Measurements from ENCODE around the gene ADGRL3. TPM values are rescaled to one million over a fixed set of nuclear protein-coding genes. Genes with fewer than 3 reads are reported as not detected.
"Not testable (repeated sequence)": the region's sequence is repeated elsewhere in the genome, so short reads cannot be mapped to it uniquely, and the experiment has no call there.

Gene ADGRL3
- total and polyA plus RNA-seq, 2 donors, result 0.82 to 2.0 TPM

- DNase-seq (ENCODE audit: low read depth in 6 of 9, low spot score in 9 of 9), result no peak
- H3K27ac ChIP-seq (ENCODE audit: low read depth in 1 of 2, low read length in 1 of 2), result no peak overlapping the region
- H3K4me3 ChIP-seq (ENCODE audit: low read length in 2 of 2), result no peak overlapping the region
- H3K36me3 ChIP-seq (ENCODE audit: control insufficient read depth in 2 of 2, insufficient read depth in 2 of 2, low read length in 1 of 2), result no peaks in the 10 kb centered on the region
- H3K9me3 ChIP-seq (ENCODE audit: control insufficient read depth in 2 of 2, insufficient read depth in 1 of 2, low read length in 1 of 2), result peaks cover 0 to 9% of the 10 kb centered on the region in 2 donors
- WGBS, result 82% methylated on average over 3 of the region's 3 CpGs
- H3K4me1 ChIP-seq (ENCODE audit: control insufficient read depth in 2 of 2, insufficient read depth in 2 of 2, low read length in 2 of 2), result no peaks in the 10 kb centered on the region
- H3K27me3 ChIP-seq (ENCODE audit: control insufficient read depth in 2 of 2, insufficient read depth in 1 of 2, low read length in 1 of 2), result no peaks in the 10 kb centered on the region
Observed at GRCh38 chr4:61820136-61820535, 620.0 kb downstream of the ADGRL3 start.

DNA sequence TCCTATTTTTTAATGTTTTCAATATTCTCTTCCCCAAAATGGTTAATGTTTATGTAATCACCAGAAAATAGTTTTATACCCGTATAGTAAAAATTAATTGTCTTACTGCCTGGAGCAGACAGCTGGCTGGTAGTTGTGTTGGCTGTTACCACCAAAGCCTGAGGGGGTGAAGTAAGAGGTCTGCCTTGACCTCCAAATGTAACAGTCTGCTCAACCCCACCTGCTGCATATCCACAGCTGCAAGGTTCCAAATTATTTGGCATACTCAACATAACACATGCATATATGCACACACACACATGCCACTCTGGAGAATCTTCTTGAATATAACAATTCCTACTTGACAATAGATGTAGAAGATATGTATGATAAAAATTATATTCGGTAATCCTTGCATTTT is 624.3 kb downstream of the ADGRL3 start:
- Histone ChIP-seq H3K27me3 (ENCODE audit: control insufficient read depth in 2 of 2, insufficient read depth in 1 of 2, low read length in 1 of 2) (no peaks in the 10 kb centered on the region), H3K27ac (ENCODE audit: low read depth in 1 of 2, low read length in 1 of 2) (no peak overlapping the region), H3K4me1 (ENCODE audit: control insufficient read depth in 2 of 2, insufficient read depth in 2 of 2, low read length in 2 of 2) (no peaks in the 10 kb centered on the region), H3K36me3 (ENCODE audit: control insufficient read depth in 2 of 2, insufficient read depth in 2 of 2, low read length in 1 of 2) (no peaks in the 10 kb centered on the region), H3K9me3 (ENCODE audit: control insufficient read depth in 2 of 2, insufficient read depth in 1 of 2, low read length in 1 of 2) (no peaks in the 10 kb centered on the region), H3K4me3 (ENCODE audit: low read length in 2 of 2) (no peak overlapping the region)
- 89% methylated on average over 2 of the region's 2 CpGs for WGBS
- no peak for DNase-seq (ENCODE audit: low read depth in 6 of 9, low spot score in 9 of 9)

- H3K9me3 ChIP-seq (ENCODE audit: control insufficient read depth in 2 of 2, insufficient read depth in 1 of 2, low read length in 1 of 2), result no peaks in the 10 kb centered on the region
Observed at GRCh38 chr4:61827907-61828391, 627.8 kb downstream of the ADGRL3 start.

DNA sequence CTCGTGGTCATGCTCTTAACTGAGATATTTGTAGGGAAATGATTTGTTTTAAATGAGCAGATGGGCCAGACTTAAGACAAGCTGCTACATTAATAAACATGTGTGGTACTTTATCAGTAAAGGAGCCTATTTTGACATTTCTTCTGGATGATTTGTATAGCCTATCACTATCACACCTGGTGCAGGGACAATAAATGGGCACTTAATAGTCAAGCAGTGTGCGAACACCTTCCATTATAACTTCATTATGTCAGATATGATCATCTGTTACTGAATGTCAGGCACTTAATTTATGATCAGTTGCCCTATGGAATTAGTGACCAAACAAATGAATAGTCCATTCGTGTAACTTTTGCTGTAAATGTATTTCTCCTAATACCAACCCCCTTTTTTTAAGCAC is 628.8 kb downstream of the ADGRL3 start:
- H3K27ac ChIP-seq (ENCODE audit: low read depth in 1 of 2, low read length in 1 of 2), result no peak overlapping the region
- WGBS, result 91% methylated on average over 3 of the region's 3 CpGs

More at GRCh38 chr4:61827907-61828391, 627.8 kb downstream of the ADGRL3 start:
- Histone ChIP-seq H3K36me3 (ENCODE audit: control insufficient read depth in 2 of 2, insufficient read depth in 2 of 2, low read length in 1 of 2) (no peaks in the 10 kb centered on the region), H3K27ac (ENCODE audit: low read depth in 1 of 2, low read length in 1 of 2) (no peak overlapping the region), H3K4me3 (ENCODE audit: low read length in 2 of 2) (no peak overlapping the region), H3K27me3 (ENCODE audit: control insufficient read depth in 2 of 2, insufficient read depth in 1 of 2, low read length in 1 of 2) (no peaks in the 10 kb centered on the region), H3K4me1 (ENCODE audit: control insufficient read depth in 2 of 2, insufficient read depth in 2 of 2, low read length in 2 of 2) (no peaks in the 10 kb centered on the region)
- WGBS, result 20% methylated on average over 1 of the region's 1 CpG
- DNase-seq (ENCODE audit: low read depth in 6 of 9, low spot score in 9 of 9), result no peak

GRCh38 chr4:61831987-61832386 is 631.9 kb downstream of the ADGRL3 start:
- Histone ChIP-seq H3K27me3 (ENCODE audit: control insufficient read depth in 2 of 2, insufficient read depth in 1 of 2, low read length in 1 of 2) (no peaks in the 10 kb centered on the region), H3K36me3 (ENCODE audit: control insufficient read depth in 2 of 2, insufficient read depth in 2 of 2, low read length in 1 of 2) (no peaks in the 10 kb centered on the region), H3K4me1 (ENCODE audit: control insufficient read depth in 2 of 2, insufficient read depth in 2 of 2, low read length in 2 of 2) (no peaks in the 10 kb centered on the region), H3K27ac (ENCODE audit: low read depth in 1 of 2, low read length in 1 of 2) (no peak overlapping the region), H3K4me3 (ENCODE audit: low read length in 2 of 2) (no peak overlapping the region), H3K9me3 (ENCODE audit: control insufficient read depth in 2 of 2, insufficient read depth in 1 of 2, low read length in 1 of 2) (no peaks in the 10 kb centered on the region)
- 90% methylated on average over 1 of the region's 1 CpG for WGBS
- DNase-seq (ENCODE audit: low read depth in 6 of 9, low spot score in 9 of 9), result no peak

More for the DNA sequence above, 628.8 kb downstream of the ADGRL3 start:
- H3K27me3 ChIP-seq (ENCODE audit: control insufficient read depth in 2 of 2, insufficient read depth in 1 of 2, low read length in 1 of 2), result no peaks in the 10 kb centered on the region
- H3K4me1 ChIP-seq (ENCODE audit: control insufficient read depth in 2 of 2, insufficient read depth in 2 of 2, low read length in 2 of 2), result no peaks in the 10 kb centered on the region
- H3K9me3 ChIP-seq (ENCODE audit: control insufficient read depth in 2 of 2, insufficient read depth in 1 of 2, low read length in 1 of 2), result no peaks in the 10 kb centered on the region
- H3K4me3 ChIP-seq (ENCODE audit: low read length in 2 of 2), result no peak overlapping the region
- no peaks in the 10 kb centered on the region for H3K36me3 ChIP-seq (ENCODE audit: control insufficient read depth in 2 of 2, insufficient read depth in 2 of 2, low read length in 1 of 2)
- no peak for DNase-seq (ENCODE audit: low read depth in 6 of 9, low spot score in 9 of 9)

DNA sequence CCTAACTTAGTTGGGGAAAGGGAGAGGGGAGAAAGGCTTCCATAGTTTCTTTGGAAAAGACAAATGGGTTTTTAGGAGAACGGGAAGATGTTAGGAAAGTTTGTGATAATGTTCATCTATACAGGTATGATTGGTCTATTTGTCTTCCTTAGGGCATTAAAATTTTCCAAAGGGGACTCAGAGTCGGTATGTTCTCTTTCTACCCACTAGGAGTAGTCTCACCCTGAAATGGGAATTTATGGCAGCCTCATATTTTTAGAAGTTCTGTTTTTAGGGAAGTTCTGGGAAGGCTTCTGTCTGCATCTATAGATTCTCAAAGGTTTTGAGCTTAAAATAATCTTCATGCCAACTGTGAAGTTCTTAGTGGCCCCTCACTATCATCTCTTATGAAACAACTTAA is 637.3 kb downstream of the ADGRL3 start:
- no peaks in the 10 kb centered on the region for H3K9me3 ChIP-seq (ENCODE audit: control insufficient read depth in 2 of 2, insufficient read depth in 1 of 2, low read length in 1 of 2)
- no peak overlapping the region for H3K27ac ChIP-seq (ENCODE audit: low read depth in 1 of 2, low read length in 1 of 2)
- no peak overlapping the region for H3K4me3 ChIP-seq (ENCODE audit: low read length in 2 of 2)
- no peaks in the 10 kb centered on the region for H3K27me3 ChIP-seq (ENCODE audit: control insufficient read depth in 2 of 2, insufficient read depth in 1 of 2, low read length in 1 of 2)
- 89% methylated on average over 2 of the region's 2 CpGs for WGBS
- H3K4me1 ChIP-seq (ENCODE audit: control insufficient read depth in 2 of 2, insufficient read depth in 2 of 2, low read length in 2 of 2), result no peaks in the 10 kb centered on the region
- no peak for DNase-seq (ENCODE audit: low read depth in 6 of 9, low spot score in 9 of 9)
- no peaks in the 10 kb centered on the region for H3K36me3 ChIP-seq (ENCODE audit: control insufficient read depth in 2 of 2, insufficient read depth in 2 of 2, low read length in 1 of 2)

DNA sequence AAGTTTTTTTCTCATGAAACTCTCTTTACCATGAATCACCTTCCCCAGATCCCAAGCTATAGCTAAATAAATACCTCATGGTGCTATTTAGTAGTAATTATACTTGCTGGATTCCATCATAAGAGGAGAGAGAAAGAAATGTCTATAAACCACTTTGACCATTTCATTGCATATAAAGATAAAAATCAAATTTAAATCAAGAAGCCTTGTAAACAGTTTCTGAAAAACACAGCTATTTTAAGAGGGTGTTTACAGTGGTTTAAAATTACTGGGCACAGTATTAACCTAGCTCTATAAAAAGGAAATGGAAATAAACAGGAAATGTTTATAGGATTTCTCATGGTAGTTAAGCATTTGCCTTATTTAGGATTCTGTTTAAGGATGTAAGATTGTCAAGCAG is 637.9 kb downstream of the ADGRL3 start:
- Histone ChIP-seq H3K36me3 (ENCODE audit: control insufficient read depth in 2 of 2, insufficient read depth in 2 of 2, low read length in 1 of 2) (no peaks in the 10 kb centered on the region), H3K4me1 (ENCODE audit: control insufficient read depth in 2 of 2, insufficient read depth in 2 of 2, low read length in 2 of 2) (no peaks in the 10 kb centered on the region), H3K9me3 (ENCODE audit: control insufficient read depth in 2 of 2, insufficient read depth in 1 of 2, low read length in 1 of 2) (no peaks in the 10 kb centered on the region), H3K4me3 (ENCODE audit: low read length in 2 of 2) (no peak overlapping the region), H3K27me3 (ENCODE audit: control insufficient read depth in 2 of 2, insufficient read depth in 1 of 2, low read length in 1 of 2) (no peaks in the 10 kb centered on the region), H3K27ac (ENCODE audit: low read depth in 1 of 2, low read length in 1 of 2) (no peak overlapping the region)
- no peak for DNase-seq (ENCODE audit: low read depth in 6 of 9, low spot score in 9 of 9)

- DNase-seq (ENCODE audit: low read depth in 6 of 9, low spot score in 9 of 9), result no peak
- H3K27ac ChIP-seq (ENCODE audit: low read depth in 1 of 2, low read length in 1 of 2), result no peak overlapping the region
- 84% methylated on average over 3 of the region's 3 CpGs for WGBS
- no peaks in the 10 kb centered on the region for H3K4me1 ChIP-seq (ENCODE audit: control insufficient read depth in 2 of 2, insufficient read depth in 2 of 2, low read length in 2 of 2)
- no peaks in the 10 kb centered on the region for H3K27me3 ChIP-seq (ENCODE audit: control insufficient read depth in 2 of 2, insufficient read depth in 1 of 2, low read length in 1 of 2)
- no peak overlapping the region for H3K4me3 ChIP-seq (ENCODE audit: low read length in 2 of 2)
- H3K9me3 ChIP-seq (ENCODE audit: control insufficient read depth in 2 of 2, insufficient read depth in 1 of 2, low read length in 1 of 2), result no peaks in the 10 kb centered on the region
- H3K36me3 ChIP-seq (ENCODE audit: control insufficient read depth in 2 of 2, insufficient read depth in 2 of 2, low read length in 1 of 2), result no peaks in the 10 kb centered on the region
Observed at GRCh38 chr4:61841714-61842113, 641.6 kb downstream of the ADGRL3 start.

- no peaks in the 10 kb centered on the region for H3K27me3 ChIP-seq (ENCODE audit: control insufficient read depth in 2 of 2, insufficient read depth in 1 of 2, low read length in 1 of 2)
- no peaks in the 10 kb centered on the region for H3K9me3 ChIP-seq (ENCODE audit: control insufficient read depth in 2 of 2, insufficient read depth in 1 of 2, low read length in 1 of 2)
- DNase-seq (ENCODE audit: low read depth in 6 of 9, low spot score in 9 of 9), result no peak
- 90% methylated on average over 3 of the region's 3 CpGs for WGBS
- H3K4me1 ChIP-seq (ENCODE audit: control insufficient read depth in 2 of 2, insufficient read depth in 2 of 2, low read length in 2 of 2), result no peaks in the 10 kb centered on the region
- H3K4me3 ChIP-seq (ENCODE audit: low read length in 2 of 2), result no peak overlapping the region
- H3K36me3 ChIP-seq (ENCODE audit: control insufficient read depth in 2 of 2, insufficient read depth in 2 of 2, low read length in 1 of 2), result no peaks in the 10 kb centered on the region
- no peak overlapping the region for H3K27ac ChIP-seq (ENCODE audit: low read depth in 1 of 2, low read length in 1 of 2)
Observed at GRCh38 chr4:61851126-61851525, 651.0 kb downstream of the ADGRL3 start.

DNA sequence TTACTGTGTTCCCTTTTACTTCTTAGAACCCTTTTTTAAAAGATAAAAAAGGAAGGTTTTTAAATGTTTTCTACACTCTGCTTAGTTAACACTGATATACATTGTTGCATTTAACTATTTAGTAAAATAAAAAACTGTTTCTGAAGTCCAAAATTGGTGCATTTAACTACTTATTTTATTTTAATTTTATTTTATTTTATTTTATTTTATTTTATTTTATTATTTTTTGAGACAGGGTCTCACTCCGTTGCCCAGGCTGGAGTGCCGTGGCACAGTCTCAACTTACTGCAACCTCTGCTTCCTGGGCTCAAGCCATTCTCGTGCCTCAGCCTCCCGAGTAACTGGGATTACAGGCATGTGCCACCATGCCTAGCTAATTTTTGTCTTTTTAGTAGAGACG is 652.0 kb downstream of the ADGRL3 start:
- H3K4me1 ChIP-seq (ENCODE audit: control insufficient read depth in 2 of 2, insufficient read depth in 2 of 2, low read length in 2 of 2); H3K4me3 ChIP-seq (ENCODE audit: low read length in 2 of 2); H3K36me3 ChIP-seq (ENCODE audit: control insufficient read depth in 2 of 2, insufficient read depth in 2 of 2, low read length in 1 of 2); DNase-seq (ENCODE audit: low read depth in 6 of 9, low spot score in 9 of 9); H3K27me3 ChIP-seq (ENCODE audit: control insufficient read depth in 2 of 2, insufficient read depth in 1 of 2, low read length in 1 of 2); H3K27ac ChIP-seq (ENCODE audit: low read depth in 1 of 2, low read length in 1 of 2); H3K9me3 ChIP-seq (ENCODE audit: control insufficient read depth in 2 of 2, insufficient read depth in 1 of 2, low read length in 1 of 2): not testable (repeated sequence)
- 96% methylated on average over 5 of the region's 5 CpGs for WGBS

Measured in thymus (tissue), 11 donors.